Amygdala (tissue), 56 donors: Measurements from ENCODE around the gene ZFYVE9.
"Not testable (repeated sequence)": the region's sequence is repeated elsewhere in the genome, so short reads cannot be mapped to it uniquely, and the experiment has no call there.

Experiments
- DNase-seq, 56 donors: peaks; one replicate each; lab custom pipeline; 2025; lab: John Stamatoyannopoulos, UW

Gene ZFYVE9

DNA sequence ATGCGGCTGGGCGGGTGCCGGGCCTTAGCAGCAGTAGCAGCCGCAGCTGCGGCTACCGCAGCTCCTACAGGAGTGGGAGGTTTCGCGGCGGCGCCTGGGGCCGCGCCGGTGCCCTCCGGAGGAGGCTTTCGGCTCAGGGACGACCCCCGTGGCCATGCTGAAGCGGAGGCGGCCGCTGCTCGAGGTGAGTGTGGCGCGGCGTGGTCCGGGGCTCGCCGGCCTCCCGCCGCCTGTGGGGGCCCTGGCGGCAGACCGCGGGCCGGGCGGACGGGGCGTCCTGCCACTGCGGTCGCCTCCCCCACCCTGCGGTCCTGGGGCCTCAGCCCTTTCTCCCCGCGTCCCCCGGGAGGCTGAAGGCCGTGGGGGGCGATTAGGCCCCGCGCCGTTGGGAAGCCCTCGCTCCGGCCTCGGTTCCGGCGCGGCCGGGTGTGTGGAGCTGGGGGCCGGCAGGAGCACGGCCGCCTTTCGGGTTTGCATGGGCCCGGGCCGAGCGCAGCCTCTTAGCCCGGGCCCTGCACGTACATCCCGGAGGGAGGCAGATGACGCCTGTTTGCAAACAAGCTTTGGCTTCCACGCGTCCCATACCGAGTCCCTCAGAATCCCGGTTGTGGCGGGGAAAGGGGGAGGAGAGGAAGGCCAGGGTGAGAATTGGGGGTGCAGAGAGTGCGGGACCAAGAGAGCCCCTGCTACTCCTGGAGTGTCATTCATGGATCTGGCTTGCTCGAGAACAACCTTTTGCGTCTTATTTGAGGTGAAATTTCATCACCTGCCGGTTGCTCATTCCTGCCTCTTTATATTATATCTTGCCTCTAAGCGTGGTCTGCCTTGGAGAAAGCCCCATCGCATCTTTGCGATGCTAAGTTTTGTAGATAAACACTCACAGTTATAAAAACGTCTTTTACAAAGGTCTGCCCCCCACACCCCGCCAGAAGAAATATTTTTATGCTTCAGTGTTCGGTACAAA lies 613 bp downstream of the ZFYVE9 start:
- DNase-seq, result peak in 36 of 56 donors; percentile 2 to 73 (median 40)

DNA sequence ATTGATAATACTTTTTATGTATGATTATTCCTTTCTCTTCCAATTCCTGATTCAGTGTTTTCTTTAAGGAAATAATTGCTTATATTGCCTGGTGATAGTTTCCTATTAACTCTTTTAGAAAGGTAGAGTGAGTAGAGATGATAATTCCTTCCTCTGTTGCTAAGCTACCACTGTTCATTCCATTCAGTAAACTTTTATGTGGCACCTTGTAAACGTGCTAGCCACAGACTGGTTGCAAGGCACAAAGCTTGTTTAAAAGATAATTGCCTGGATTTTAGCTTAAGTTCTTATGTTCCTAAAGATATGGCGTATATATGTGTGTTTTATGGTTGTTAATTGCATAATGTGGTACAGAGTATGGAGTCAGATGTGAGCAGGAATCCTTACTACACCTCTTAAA lies 3.2 kb downstream of the ZFYVE9 start:
- no peak for DNase-seq

DNA sequence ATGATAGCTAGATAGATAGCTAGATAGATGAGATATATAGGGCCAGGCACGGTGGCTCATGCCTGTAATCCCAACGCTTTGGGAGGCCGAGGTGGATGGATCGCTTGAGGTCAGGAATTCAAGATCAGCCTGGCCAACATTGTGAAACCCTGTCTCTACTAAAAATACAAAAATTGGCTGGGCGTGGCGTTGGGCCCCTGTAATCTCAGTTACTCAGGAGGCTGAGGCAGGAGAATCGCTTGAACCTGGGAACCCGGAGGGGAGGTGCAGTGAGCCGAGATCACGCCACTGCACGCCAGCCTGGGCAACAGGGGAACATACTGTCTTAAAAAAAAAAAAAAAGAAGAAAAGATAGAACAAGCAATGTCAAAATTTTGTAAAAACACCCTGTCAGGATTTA lies 8.6 kb downstream of the ZFYVE9 start:
- DNase-seq, result not testable (repeated sequence)

DNA sequence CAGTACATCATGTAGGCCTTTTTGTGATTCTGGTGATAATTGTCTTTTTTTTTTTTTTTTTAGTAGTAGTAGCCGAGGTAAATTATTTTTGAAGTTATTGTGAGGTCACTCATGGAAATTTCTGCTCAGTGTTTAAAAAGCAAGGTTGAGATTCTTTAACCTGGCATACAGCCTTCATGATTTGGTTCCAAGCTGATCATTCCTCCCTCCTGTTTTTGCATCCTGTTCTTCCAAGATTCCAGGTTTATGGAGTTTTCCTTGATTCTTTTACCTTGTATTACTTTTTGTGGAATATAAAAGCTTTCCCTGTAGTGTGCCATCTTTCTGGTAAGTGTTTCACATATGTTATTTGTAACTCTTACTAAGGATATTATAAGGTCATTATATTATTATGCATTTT lies 9.1 kb downstream of the ZFYVE9 start:
- no peak for DNase-seq

DNA sequence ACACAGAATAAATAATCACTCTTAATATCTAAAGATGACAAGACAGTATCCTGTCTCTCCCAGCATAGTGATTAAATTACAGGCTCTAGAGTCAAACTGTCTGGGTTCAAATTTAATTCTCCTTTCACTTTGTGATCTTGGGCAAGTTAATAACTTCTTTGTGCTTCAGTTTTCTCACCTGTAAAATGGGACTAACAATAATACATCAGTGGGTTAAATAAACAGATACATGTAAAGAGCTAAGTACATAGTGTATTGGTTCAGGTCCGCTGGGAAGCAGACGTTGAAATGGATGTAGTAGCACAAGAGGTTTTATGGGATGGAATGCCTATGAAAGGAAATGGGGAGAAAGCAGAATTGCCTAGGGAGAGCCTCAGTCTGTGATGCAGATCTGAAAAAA lies 10.7 kb downstream of the ZFYVE9 start:
- DNase-seq, result no peak

DNA sequence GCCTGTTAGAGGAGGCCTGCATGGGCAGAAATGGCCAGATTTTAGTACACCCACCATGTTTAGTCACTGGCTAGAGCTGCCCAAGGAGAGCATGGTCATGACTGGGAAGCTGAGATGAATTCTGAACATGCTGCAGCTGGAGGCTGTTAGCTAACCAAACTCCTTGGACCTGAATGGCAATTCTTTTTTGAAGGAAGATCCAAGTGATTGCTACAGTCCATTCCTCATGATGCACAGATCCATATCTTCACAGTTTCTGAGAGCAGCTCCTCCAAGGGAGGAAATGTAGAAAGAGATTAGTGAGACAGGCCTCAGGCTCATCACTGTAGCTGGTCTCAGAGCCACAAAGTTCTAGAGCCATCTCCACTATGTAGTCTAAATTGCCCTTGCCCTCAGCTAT lies 11.1 kb downstream of the ZFYVE9 start:
- DNase-seq, result no peak

DNA sequence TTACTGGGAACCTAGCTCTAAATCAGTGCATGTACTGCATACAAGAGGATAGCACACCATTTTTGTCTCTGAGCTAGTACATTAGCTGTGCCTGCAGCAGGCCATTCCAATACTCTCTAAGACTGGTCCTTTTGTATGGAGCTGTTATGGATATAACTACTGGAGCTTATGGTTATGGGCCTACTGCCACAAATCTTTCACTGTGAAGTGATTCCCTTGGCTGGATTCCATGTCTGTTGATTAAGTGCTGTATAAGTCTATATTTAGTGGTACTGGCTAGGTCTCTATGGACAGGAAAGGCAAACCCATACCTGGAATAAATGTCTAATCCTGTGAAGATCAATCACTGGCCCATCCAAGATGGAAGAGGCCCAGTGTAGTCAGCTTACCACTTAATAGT lies 12.0 kb downstream of the ZFYVE9 start:
- DNase-seq, result no peak

DNA sequence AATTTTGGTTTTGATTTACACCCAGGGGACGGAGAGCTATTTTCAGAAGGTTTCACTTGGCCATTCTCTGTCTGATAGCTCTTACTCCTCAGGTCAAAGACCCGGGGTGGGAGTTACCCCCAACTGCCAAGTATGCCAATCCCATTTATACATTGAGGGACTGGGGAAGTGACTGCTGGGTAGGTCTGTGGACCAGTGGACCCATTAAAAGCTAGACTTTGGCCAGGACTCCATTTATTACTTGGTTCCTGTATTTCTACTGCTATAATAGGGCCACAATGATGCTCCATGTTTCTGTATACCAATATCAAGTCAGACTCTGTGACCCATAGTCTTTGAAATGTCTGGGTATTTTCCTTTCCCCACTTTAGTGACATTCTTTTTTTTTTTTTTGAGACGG lies 14.6 kb downstream of the ZFYVE9 start:
- no peak for DNase-seq

DNA sequence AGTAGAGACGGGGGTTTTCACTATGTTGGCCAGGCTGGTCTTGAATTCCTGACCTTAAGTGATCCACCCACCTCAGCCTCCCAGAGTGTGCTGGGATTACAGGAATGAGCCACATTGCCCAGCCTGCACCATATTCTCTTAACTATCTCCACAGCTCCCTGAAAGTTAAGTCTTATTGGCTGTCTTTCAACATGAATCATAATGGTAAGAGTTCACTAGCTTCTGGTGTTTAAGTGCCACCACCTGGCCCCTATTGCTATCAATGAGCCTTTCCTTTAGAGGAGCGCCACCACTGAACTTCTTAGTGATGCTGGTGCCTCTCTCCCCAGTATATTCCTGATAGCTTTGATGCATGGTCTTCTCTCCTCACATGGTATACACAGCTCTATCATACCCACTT lies 15.7 kb downstream of the ZFYVE9 start:
- no peak for DNase-seq

DNA sequence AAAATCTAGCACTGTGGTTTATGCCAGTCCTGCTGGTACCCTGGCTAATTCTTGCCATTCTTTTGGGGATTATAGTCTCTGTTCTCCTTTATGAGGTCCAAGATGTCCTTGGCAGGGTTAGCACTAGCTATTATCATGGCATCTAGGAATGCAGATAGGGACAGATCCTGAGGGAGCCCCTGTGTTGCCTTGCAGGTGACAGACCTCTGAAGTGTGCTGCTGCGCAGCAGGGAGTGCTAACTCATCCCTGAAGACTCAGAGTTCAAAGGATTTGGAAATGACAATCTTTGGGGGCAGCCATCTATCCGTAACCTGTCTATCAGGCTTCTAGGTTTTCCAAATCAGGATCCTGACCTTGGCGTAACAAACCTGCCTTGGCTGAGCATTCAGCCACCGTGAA lies 16.3 kb downstream of the ZFYVE9 start:
- DNase-seq, result no peak

DNA sequence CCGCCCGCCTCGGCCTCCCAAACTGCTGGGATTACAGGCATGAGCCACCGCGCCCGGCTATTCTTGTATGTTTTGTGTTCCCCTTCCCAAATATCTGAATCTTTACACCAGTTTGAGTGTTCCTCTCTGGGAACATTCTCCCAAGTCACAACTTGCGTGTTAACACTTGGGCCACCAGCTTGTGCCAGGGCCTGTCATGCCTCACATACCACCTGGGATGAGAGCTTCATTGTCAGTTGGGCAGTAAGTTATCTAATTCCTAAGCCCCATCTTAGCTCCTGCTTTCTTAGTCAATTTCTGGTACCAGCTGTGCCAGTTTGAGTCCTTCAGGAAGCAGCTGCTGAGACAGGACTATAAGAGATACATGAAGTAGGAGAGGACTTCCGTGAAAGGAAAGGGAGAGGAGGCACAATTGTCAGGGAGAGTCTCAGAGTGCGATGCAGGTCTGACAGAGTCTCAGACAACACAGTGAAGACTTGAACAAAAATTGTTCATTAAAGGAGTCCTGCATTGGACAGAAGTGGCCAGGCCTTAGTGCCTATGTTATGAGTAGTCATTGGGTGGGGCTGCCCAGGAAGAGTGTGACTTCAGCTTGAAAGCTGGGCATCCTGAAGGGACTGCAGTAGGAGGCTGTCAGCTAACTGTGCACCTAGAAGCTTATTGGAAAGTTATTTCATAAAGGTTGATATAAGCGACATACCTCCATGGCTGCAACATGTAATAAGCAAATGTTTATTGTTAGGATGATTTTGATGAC lies 17.3 kb downstream of the ZFYVE9 start:
- DNase-seq, result no peak

DNA sequence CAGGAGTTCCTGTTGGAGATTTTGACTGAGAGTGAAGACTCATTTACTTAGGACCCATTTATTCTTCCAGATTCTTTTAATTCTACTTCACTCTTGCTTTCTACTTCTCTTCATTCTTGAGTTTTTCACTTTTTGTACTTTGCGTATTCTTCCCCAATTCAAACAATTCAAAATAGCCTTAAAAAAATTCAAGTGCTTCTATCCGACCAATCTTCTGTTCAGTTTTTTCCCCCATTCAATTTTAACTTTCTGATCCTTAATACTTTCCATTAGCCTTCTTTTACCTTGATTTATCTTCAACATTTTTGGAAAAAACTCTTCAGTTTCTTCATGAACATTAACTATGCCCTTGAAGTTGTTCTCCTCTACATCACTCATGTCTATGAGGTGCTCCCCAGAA lies 21.1 kb downstream of the ZFYVE9 start:
- DNase-seq, result no peak

DNA sequence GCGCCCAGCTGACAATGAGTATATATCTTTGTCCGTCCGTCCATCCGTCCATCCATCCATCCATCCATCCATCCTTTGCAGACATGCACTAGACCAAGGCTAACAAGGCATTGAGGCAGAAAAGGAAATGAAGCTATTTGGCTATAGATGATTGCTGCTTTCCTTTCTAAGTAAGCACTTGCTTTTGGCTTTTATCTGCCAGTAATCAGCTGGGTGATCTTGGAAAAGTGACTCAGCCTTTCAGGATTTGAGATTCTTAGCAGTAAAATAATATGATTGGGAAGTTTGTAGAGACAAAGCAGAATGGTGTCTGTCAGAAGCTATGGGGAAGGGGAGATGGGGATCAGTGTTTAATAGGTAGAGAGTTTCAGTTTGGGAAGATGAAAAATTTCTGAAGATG lies 22.7 kb downstream of the ZFYVE9 start:
- no peak for DNase-seq

DNA sequence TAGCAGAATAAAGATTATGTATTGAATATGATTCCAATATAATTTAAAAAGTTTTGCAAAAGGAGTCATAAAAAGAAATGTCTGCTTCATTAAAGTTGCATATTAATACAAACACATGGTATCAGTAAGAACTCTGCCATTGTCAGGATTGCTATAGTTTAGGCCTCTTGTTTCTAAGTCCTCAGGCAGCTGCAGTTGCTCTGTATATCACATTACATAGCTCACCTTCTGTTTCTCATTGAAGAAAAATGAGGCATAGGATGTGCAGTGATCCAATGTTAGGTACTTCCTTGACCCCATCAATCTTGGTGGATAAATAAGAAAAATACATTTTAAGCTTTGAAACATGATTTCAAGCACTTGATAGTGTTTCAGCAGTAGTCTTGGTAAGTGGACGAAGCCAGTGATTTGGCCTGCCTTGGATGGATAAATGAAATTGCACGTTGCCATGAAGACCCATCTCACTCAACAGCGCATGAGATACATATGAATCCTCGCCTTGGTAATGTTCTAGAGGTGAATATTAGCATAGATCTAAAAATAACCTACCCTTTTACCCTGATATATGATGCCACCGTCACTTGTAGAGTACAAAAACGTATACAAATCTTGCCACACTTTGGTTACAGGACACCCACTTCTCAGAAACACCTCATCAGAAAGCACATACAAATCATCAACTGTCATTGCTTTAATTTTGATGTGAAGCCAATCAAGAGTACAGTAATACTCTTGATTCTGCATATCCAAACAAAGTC lies 25.3 kb downstream of the ZFYVE9 start:
- no peak for DNase-seq

DNA sequence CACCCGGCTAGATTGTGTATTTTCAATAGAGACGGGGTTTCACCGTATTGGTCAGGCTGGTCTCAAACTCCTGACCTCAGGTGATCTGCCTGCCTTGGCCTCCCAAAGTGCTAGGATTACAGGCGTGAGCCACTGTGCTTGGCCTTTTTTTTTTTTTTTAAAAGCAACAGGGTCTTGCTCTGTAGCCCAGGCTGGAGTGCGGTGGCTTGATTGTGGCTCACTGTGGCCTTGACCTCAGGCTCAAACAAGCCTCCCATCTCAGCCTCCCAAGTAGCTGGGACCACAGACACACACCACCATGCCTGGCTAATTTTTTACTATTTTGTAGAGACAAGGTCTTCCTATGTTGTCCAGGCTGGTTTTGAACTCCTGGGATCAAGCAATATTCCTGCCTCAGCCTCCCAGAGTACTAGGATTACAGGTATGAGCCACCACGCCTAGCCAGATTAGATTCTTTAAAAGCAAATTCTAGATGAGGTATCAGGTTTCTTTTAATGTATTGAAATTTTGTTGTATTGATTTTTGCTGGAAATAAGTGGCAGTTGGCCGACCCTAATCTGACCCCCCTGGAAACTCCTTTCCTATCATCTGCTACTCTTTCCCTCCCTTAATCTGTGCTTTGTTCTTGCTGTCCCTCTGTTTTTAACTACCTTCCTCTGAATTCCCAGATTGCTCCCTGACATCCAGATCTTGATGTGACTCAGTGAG lies 26.6 kb downstream of the ZFYVE9 start:
- DNase-seq, result no peak

DNA sequence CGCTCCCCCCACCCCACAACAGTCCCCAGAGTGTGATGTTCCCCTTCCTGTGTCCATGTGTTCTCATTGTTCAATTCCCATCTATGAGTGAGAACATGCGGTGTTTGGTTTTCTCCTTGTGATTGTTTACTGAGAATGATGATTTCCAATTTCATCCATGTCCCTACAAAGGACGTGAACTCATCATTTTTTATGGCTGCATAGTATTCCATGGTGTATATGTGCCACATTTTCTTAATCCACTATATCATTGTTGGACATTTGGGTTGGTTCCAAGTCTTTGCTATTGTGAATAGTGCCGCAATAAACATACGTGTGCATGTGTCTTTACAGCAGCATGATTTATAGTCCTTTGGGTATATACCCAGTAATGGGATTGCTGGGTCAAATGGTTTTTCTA lies 29.3 kb downstream of the ZFYVE9 start:
- DNase-seq, result not testable (repeated sequence)

DNA sequence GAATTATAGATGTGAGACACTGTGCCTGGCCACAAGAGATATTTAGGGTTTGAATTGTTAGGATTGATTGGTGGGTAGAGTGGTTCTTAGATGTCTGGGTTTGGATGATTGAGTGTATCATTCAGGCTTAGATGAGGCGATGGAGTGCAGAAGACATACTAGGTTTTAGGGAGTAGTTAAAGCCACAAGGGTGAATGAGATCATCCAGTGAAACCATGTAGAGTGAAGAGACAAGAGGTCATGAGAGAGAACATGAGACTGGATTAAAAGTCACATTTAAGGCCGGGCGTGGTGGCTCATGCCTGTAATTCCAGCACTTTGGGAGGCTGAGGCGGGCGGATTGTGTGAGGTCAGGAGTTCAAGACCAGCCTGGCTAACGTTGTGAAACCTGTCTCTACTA lies 37.2 kb downstream of the ZFYVE9 start:
- no peak for DNase-seq

DNA sequence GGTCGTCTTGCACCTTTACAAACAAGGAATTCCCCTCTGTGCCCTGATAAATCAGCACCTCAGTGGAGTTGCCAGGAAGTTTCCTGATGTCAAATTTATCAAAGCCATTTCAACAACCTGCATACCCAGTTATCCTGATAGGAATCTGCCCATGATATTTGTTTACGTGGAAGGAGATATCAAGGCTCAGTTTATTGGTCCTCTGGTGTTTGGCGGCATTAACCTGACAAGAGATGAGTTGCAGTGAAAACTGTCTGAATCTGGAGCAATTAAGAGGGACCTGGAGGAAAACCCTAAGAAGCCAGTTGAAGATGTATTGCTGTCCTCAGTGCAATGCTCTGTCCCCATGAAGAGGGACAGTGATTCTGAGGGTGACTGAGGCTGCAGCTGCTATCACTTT lies 38.3 kb downstream of the ZFYVE9 start:
- no peak for DNase-seq

DNA sequence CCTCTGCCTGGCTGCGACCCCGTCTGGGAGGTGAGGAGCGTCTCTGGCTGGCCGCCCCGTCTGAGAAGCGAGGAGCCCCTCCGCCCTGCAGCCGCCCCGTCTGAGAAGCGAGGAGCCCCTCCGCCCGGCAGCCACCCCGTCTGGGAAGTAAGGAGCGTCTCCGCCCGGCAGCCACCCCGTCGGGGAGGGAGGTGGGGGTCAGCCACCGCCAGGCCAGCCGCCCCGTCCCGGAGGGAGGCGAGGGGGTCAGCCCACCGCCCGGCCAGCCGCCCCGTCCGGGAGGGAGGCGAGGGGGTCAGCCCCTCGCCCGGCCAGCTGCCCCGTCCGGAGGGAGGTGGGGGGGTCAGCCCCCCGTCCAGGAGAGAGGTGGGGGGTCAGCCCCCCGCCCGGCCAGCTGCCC lies 39.9 kb downstream of the ZFYVE9 start:
- not testable (repeated sequence) for DNase-seq

DNA sequence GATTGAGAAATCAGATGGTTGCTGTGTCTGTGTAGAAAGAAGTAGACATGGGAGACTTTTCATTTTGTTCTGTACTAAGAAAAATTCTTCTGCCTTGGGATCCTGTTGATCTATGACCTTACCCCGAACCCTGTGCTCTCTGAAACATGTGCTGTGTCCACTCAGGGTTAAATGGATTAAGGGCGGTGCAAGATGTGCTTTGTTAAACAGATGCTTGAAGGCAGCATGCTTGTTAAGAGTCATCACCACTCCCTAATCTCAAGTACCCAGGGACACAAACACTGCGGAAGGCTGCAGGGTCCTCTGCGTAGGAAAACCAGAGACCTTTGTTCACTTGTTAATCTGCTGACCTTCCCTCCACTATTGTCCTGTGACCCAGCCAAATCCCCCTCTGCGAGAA lies 40.4 kb downstream of the ZFYVE9 start:
- not testable (repeated sequence) for DNase-seq
